IPS-NIHi7 (cell line): Measurements from ENCODE around the gene PRRT2.

Experiments
- DNase-seq: peaks from one replicate; pipeline ENCODE4 v3.0.0; 2012; ENCODE audit warnings: mixed read lengths; ENCODE audit errors: extremely low spot score

Gene PRRT2

DNA sequence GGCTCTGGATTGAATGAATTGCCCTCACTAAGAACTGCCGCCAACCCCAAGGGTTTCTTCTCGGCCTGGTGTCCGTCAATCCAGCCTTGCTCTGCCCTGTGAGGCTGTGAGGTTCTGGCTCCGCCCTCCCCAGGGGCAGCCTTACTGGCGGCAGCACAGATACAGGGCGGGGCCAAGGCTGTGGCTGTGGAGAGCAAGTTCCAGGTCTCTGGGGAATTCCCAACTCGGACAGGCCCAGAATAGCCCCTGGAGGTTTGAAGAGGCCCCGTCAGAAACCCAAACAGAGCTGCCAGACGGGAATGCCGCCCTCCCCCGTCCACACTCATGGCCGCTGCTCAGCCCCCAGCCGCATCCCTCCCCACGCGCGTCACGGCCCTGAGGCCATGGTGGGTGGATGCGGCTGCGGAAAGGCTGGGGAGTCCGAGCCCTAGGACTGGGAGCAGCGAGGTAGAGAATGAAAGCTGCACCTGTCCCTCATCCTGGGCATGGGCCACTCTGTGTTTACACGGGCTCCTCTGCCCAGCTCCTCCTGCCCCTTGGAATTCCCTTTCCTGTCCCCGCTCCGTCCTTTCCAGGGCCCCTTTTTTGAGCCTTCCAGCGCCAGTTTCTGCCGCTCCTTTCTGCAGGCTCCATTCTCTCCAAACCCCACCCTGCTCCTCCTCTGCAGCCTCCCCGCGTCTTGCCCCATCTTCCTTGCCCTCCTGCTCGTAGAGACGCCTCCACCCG is 660 bp upstream of the PRRT2 start:
- peak; percentile 87 for DNase-seq

DNA sequence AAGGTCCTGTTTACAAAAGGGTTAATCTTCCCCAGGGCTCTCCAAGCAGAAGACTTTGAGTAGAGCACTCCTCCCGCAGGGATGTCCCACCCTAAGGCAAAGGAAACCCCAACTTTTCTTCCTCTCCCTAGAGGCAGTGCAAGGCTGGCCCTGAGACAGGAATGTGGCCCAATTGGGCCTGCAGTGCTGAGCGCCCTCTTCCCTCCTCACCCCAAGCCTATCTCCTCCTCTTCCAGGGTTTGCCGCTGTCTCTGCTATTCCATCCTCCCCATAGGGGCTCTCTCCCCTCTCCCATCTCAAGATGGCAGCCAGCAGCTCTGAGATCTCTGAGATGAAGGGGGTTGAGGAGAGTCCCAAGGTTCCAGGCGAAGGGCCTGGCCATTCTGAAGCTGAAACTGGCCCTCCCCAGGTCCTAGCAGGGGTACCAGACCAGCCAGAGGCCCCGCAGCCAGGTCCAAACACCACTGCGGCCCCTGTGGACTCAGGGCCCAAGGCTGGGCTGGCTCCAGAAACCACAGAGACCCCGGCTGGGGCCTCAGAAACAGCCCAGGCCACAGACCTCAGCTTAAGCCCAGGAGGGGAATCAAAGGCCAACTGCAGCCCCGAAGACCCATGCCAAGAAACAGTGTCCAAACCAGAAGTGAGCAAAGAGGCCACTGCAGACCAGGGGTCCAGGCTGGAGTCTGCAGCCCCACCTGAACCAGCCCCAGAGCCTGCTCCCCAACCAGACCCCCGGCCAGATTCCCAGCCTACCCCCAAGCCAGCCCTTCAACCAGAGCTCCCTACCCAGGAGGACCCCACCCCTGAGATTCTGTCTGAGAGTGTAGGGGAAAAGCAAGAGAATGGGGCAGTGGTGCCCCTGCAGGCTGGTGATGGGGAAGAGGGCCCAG is 1.0 kb downstream of the PRRT2 start:
- DNase-seq = no peak

DNA sequence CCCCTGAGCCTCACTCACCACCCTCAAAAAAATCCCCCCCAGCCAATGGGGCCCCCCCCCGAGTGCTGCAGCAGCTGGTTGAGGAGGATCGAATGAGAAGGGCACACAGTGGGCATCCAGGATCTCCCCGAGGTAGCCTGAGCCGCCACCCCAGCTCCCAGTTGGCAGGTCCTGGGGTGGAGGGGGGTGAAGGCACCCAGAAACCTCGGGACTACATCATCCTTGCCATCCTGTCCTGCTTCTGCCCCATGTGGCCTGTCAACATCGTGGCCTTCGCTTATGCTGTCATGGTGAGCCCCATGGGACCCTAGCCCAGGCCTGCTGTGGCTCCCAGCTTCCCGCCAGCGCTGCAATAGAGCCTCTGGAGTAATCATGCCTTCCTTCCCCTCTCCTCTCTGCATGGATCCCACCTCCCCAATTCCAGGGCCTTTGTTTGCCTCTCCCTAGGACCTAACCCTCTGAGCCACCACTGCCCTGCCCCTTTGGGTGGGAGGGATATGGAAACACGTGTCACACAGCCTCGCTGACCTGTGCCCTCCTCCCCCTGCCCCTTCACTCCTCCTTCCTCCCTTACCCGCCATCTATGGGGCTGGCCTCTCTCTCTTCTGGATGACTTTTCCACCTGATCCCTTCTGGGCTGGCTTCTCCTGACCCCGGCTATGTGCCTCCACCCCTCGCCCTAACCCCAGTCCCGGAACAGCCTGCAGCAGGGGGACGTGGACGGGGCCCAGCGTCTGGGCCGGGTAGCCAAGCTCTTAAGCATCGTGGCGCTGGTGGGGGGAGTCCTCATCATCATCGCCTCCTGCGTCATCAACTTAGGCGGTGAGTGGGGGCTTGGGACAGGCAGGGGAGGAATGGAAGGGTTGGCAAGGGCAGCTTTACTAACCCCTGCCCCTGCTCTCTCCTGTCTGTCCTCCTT is 1.9 kb downstream of the PRRT2 start:
- DNase-seq = no peak

DNA sequence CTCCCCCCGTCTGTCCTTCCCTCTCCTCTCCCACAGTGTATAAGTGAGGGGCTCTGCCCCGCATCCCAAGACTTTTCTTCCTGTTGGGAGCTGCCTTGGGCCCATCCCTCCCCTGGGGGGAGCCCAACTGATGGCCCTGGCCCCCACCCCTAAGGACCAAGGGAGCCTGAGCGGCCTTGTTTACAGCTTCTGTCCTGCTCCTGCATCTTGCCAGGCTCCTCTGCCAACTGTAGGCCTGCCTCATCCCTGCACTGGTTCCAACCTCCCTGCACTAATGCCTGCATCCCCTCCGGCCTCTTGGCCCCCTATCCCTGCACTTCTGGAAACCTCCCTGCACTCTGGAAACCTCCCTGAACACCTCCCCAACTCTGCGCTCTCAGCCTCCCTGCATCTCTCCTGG is 2.6 kb downstream of the PRRT2 start:
- no peak for DNase-seq

DNA sequence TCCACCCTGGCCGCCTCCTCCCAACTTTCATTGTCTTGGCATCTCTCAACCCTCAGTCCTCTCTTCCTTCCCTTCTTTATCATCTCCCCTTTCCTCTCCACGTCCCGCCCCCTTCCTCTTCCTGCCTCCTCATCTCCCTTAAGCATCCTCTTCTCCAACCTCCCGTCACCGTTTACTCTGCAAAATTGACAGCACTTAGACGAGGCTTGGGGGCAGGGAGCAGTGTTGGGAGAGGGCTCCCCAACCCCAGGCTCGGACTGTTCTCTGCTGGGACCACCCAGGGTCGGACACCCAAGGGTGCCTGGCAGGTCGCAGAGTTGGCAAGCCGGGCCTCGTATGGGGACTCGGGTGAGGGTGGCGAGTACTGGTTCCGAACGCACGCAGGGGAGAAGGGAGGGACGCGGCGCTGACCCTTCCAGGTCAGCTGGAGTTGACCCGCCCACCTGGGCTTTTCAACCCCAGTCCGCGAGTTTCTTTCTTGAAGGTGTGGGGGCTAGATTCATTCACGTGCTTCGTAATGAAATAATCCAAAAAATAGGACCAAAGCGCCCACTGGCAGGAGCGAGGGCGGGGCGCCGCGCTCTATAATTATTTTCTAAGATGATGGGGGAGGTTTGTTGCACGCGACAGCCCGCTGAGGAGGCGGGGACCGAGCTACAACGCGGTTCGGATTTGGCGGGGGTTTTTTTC is 3.2 kb downstream of the PRRT2 start:
- DNase-seq = no peak

DNA sequence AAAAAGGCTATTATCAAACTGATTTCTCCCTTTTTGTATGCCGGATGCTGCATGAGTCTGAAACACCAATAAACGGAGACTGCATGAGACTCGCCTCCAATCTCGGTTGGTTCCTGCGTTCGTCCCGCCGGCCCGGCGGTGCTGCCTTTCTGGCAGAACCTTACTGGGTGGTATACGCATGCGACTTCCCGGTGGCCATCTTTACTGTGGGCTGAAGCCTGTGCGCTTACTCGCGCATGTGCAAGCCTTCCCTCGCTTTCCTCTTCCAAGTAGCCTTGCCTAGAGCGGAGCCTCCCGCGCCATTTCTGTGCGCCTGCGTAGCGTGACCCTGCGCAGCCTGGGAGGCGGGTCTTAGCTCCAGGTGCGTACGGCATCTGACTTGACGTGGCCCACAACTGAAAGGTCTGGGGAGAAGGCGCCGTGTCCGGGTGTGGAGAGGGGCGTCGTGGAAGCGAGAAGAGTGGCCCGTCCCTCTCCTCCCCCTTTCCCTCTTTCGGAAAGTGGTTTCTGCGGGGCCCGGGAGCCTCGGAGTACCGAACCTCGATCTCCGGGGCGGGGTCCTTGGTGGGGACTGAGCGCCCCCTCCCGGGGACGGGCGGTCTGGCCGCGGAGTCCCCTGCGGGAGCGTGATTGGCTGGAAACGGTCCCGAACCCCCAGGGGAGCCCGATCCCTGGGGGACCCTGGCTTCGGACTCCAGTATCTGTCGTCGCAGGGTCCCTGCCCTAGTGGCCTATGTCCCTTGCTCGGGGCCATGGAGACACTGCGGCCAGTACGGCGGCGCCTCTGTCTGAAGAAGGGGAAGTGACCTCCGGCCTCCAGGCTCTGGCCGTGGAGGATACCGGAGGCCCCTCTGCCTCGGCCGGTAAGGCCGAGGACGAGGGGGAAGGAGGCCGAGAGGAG is 4.0 kb downstream of the PRRT2 start, which contains the start of gene PAGR1:
Gene PAGR1 (plus strand): TSS at position 360 of the 901 bp plus-strand sequence. CDS start 374 bp downstream, at position 734.
- DNase-seq = peak; percentile 90

DNA sequence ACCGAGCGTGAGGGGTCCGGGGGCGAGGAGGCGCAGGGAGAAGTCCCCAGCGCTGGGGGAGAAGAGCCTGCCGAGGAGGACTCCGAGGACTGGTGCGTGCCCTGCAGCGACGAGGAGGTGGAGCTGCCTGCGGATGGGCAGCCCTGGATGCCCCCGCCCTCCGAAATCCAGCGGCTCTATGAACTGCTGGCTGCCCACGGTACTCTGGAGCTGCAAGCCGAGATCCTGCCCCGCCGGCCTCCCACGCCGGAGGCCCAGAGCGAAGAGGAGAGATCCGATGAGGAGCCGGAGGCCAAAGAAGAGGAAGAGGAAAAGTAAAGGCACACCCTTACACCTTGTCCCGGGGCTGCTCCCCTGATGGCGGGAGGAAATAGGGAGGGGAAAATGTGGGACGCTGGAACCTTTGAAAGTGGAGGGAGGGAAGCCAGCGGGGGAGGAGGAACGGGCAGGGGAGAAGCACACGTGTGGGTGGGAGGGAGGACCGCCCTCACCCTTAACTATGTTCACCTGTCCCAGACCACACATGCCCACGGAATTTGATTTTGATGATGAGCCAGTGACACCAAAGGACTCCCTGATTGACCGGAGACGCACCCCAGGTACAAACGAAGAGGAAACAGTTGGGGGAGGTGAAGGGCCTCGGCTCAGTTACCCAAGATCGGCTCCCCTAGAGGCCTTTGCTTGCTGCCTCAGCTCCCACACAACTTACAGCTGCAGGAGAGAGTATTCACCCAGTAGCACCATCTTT is 4.9 kb downstream of the PRRT2 start:
- DNase-seq = peak; percentile 69

DNA sequence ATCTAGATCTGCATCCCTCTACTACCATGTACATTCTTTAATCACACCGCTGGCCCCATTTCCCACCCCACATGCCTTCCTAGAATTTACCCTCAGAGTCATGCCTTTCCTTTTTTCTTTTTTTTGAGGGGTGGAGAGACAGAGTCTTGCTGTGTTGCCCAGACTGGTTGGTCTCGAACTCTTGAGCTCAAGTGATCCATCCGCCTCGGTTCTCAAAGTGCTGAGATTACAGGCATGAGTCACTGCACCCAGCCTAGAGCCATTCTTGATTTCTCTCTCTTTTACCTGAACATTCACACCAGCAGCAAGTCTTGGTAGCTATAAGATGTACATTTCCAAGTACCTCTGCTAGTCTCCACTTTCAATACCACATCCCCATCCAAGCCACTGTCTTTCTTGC is 6.1 kb downstream of the PRRT2 start:
- DNase-seq = no peak

DNA sequence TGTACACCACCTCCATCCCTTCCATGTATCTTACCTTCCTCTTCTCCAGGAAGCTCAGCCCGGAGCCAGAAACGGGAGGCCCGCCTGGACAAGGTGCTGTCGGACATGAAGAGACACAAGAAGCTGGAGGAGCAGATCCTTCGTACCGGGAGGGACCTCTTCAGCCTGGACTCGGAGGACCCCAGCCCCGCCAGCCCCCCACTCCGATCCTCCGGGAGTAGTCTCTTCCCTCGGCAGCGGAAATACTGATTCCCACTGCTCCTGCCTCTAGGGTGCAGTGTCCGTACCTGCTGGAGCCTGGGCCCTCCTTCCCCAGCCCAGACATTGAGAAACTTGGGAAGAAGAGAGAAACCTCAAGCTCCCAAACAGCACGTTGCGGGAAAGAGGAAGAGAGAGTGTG is 7.5 kb downstream of the PRRT2 start:
- no peak for DNase-seq

DNA sequence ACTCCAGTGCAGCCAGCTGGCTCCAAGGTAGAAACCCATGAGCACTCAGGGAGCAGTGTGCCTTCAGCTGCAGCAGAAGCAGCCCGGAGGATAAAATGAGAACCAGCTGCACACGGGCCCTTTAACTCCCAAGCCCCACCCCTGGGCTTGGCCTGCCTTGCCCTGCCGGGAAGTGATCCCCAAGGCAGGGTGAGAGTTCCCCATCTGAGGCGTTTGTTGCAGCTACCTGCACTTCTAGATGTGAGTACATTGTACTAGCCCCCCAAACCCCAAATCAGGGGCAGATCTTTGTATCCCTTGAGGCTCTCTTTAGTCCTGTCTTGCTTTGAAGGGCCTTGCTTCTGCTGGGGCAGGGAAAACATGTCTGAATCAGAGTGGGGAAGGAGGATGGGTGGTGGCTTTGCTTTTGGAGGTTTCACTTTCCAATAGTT is 8.3 kb downstream of the PRRT2 start, which contains the start of gene MVP:
Gene MVP (plus strand): TSS at position 192 of the 431 bp plus-strand sequence. CDS start 10,088 bp downstream, outside the sequence.
- no peak for DNase-seq

DNA sequence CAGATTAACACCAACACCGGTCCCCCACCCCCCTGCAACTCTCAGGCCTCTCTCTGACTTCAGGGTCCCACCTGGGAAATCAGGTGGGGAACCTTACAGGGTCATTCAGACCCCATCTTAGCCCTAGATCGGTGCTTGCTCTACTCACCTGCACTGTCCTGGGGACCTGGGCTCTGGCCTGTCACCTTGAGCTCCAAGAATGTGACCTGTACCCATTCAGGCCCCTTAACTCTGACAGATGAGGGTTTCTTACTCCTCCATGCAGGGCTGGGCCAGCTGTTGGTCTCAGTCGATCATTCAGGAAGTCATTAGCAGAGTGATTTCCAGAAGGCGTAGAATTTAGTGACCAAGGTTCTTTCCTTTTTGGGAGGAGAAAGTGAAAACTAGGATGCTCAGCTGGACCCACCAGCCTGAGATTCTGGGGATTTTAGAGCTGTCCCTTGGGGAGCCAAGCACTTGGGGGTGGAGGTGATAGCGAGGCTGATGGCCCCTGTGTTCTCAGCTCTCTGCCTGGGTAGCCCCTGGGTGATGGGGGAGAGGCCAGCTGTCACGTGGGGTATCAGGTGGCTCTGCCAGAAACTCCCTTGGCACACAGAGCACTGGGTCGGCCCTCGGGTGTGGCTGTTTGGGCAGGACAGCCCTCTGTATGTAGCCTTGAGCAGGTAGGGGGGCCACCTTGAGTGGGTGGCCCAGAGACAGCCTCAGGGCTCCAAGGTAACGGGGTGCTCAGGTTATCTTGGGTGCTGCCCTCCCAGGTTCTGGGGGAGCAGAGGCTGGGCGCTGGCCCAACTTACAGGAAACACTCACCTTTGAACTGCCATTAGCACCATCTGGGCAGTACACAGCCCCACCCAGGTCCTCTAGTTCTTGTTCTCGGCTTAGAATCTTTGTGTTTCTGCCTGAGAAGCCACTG is 9.0 kb downstream of the PRRT2 start:
- no peak for DNase-seq

DNA sequence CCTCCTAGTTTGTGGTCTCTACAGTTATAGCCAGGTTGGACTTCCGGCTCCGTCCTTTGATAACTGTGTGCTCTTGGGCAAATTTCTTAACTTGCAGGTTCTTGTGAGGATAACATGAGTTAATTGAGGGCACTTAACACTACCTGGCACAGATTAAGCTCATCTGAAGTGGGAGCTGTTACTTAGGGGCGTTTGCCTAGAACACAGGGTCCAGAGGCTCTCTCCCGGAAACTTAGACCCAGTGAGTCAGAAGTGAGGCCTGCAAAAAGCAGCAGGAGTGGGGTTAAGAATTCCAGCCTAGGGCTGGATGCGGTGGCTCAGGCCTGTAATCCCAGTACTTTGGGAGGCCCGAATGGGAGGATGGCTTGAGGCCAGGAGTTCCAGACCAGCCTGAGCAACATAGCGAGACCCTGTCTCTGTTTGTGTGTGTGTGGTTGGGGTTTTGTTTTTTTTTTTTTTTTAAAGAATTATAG is 9.7 kb downstream of the PRRT2 start:
- no peak for DNase-seq

DNA sequence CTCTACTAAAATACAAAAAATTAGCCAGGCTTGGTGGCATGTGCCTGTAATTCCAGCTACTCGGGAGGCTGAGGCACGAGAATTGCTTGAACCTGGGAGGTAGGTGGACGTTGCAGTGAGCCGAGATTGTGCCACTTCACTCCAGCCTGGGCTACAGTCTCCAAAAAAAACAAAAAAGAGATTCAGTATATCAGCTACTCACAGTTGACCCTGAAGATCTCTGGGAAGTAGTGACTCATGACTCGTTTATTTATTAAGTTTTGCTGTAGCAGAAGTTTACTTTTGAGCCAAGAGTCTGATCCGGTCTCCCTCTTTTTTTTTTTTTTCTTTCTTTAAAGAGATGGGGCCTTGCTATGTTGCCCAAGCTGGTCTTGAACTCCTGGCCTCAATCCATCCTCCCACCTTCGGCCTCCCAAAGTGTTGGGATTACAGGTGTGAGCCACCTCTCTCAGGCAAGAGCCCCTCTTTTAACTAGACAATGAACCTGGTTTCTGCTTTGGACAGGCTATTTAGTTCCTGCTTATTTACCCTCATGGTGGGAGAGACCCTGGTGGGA is 12.7 kb downstream of the PRRT2 start:
- no peak for DNase-seq

DNA sequence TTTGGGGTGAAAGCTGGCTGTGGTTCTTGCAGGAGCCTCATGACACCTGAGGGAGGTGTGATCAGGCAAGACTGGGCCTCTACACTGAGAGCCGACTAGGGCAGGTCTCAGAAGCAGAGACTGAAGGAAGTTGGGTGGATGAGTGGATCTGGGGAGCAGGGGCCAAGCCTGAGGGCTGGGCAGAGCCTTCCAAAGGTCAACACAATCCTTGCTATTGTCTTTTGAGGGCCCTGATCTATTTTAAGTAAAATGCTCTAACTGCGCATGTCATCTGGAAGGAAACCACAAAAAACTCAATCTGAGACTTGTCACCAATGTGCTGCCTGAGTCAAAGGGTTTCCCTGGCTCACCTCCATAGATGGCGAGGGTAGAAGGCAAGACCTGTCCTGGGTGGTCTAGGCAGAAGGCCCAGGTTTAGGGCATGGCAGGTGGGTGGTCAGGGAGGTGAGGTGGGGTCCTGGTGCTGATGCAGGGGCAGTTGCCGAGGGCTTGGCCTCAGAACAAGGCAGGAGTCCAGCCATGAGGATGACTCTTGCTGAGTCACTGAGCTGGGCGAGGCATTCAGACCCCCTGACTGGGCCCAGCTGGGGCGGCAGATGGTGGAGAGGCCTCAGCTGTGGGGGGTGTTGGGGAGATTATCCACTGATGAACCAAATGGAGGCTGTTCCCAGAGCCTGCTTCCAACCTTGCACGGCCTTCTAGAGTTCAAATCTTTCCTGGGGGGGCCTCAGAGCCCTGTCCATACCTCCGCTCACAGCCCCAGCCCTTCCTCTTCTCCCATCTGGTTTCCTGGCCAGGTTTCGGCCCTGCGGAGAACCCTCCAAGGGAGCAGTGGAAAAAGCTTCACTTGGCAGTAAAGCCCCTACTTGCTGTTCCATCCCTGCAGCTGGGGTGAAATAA is 13.4 kb downstream of the PRRT2 start:
- no peak for DNase-seq

DNA sequence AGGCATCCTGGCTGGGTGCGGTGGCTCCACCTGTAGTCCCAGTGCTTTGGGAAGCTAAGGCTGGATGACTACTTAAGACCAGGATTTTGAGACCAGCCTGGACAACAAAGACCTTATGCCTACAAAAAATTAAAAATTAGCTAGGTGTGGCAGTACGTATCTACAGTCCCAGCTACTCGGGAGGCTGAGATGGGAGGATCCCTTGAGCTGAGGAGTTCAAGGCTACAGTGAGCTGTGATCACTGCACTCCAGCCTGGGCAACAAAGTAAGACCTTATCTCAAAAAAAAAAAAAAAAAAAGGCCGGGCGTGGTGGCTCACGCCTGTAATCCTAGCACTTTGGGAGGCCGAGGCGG is 14.3 kb downstream of the PRRT2 start:
- no peak for DNase-seq

DNA sequence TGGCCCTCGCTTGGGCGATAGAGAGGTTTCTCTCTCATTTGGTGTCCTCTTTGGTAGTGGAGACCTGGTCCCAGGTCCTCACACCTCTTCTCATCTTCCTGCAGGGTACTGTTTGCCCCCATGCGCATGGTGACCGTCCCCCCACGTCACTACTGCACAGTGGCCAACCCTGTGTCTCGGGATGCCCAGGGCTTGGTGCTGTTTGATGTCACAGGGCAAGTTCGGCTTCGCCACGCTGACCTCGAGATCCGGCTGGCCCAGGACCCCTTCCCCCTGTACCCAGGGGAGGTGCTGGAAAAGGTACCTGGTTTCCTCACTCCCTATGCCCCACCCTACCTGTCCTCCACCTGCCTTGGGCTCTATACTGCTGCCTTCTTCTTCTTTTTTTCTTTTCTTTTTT is 18.8 kb downstream of the PRRT2 start:
- DNase-seq = no peak

DNA sequence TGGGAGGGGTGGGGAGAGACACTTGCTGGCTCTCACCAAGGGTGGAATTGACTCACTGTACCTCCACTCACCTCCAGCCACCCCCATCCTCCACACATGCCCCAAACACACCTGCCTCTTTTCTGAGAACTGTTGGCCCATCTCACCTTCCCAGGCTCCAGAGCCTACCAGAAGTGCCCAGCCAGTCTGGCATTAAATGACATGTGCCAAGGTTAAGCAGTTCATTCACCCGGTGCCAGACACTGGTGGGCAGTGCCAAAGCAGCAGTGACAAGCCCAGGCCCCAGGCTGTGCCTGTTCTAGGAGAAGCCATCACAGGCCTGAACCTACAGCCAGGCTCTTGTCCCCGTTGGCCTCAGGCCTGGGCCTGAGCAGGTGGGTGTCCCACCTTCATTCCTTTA is 19.5 kb downstream of the PRRT2 start:
- no peak for DNase-seq
